Stimulated activated CD8-positive, alpha-beta memory T cell treated with anti-CD3 and anti-CD28 coated beads, Interleukin-15, amount 100 ng/mL, for 4 hours (primary cell): Measurements from ENCODE around the gene KIAA1671.

ENCODE experiments used
- DNase-seq, 2 donors: peaks; one replicate each; pipeline ENCODE4 v3.0.0-alpha.2; 2020; ENCODE audit warnings: low read depth in 2 of 2

The KIAA1671 gene

DNA sequence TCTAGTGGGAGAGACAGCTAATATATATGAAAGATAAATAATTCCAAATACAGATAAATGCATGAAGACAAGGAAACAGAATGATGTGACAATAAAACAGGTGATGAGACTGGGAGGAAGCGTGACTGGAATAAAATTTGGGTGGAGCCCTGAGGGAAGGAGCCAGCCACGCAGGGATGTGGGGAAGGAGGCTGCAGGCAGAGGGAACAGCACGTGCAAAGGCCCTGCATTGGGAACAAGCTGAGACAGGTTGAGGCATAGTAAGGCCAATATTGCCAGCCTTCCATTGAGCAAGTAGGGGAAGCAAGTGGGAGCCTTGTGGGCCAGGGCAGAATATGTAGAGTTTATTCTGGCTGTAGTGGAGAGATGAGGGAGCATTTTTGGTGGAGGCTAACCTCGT lies 139.6 kb downstream of the KIAA1671 start:
- no peak for DNase-seq

DNA sequence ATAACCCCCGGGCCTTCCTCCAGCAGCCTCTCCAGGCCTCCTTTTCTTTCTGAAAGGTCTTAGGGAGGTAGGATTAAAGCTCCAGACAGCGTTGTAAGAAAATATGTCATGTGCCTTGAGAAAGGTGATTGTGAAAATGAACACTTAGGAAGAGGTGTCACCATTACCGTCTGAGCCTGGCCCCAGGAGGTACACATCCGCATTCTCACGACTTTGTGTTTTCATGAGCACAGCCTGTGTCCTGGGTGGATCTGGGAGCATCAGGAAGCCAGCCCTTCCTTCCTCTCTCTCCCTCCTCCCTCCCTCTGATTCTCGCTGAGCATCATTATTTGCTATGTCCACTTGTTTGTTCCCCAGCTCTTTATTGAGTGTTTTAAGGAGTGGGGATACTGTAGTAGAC lies 142.1 kb downstream of the KIAA1671 start:
- DNase-seq, result no peak

DNA sequence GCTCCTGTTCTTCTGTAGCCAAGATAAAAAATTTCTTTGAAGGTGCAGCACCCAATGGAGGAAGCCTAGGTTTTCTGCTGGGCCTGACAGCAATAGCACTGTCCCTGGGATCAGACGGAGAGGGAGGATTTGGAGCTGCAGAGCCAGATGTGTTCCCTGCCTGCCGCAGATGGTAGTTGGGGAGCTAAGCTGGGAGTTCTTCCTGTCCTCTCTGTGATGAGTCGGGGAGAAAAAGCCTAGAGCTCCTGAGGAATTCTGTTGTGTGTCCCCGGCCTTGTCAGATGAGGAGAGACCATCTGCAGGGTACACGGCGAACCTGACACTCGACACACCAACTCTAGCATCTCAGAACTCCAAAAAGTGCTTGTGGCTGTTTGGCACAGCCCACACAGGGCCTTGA lies 143.4 kb downstream of the KIAA1671 start:
- no peak for DNase-seq

DNA sequence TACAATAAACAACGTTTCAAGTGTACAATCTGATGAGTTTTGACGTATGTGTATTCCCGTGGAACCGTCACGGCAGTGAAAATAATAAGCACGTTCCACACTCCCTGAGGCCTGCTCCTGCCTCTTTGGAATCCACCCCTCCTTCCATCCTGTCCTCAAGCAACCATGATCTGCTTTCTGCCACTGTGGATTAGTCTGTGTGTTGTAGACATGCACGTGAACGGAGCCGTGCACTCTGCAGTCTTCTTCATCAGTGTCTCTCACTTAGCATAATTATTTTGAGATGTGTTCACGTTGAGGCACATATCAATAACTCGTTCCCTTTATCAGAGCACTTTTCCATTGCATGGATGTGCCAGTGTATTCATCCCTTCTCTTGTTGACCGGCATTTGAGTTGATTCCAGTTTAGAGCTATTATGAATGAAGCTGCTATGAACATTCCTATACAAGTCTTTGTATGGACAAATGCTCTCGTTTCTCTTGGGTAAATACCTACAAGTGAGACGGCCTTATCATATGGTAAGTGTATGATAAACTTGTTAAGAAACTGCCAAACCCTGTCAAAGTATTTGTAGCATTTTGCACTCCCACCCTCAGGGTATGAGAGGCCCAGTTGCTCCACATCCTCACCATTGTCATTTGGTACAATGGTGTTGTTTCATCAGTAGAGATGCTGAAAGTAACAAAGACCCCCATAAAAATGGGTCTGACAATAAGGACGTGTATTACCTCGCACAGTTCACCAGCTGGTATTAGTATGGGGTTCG lies 144.3 kb downstream of the KIAA1671 start:
- no peak for DNase-seq

DNA sequence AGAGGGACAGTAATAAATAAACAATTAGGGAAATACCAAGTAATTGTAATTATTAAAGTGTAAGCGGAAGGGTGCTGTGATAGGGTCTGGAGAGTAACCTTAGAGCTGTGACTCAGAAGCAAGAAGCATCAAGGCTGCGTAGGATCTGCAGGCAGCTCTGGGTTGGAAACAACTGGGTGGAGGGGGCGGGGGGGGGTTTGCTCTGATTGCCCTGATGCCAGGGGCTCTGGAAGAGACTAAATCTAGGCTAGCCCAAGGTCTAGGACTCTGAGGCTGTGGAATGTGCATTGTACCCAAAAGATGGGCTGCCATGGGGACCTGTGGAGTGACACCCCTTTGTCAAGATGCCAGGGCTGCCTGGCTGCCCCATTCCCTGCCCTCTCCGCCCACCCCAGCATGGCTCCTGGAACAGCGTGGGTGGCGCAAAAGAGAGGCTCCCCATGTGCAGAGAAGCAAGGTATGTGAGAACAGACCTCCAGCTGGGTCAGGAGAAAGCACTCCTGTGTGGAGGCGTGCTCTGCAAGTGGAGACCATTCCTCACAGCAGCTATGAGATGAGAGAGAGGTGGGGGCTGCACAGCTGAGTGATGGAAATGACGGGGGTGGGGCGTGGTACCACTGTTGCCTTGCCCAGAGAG lies 146.0 kb downstream of the KIAA1671 start:
- no peak for DNase-seq

DNA sequence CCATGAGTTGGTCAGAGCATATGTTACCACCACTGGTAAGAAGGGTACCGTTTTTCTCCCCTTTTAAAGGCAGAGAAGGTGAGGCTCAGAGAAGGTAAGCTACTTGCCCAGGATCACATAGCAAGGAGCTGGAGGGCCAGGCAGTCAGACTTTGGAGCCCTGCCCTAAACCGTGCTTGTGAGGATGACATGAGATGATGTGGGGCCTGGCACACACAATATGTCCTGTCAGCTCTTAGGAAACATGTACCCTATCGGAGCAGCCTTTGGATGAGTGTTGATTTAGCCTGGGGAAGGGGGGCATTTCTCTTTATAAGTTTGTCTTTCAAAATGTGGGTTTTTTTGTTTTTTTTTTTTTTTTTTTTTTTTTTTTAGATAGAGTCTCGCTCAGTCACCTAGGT lies 146.7 kb downstream of the KIAA1671 start:
- no peak for DNase-seq

DNA sequence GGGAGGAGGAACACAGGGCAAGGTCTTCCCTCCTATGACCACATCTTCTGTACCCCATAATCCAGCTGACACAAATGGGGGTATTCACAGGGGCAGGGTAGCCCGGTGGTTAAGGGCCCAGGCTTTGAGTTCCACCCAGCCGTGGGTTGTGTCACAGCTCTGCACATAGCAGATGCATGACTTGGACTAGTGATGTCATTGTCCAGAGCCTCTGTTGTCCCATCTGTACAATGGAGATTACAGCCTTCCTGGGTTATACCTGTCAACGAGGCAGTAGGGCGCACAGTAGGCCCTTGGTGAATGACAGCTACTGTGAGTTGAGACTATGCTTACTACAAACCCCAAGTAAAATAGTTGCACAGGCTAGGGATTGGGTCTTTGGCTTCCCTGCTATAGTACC lies 147.9 kb downstream of the KIAA1671 start:
- no peak for DNase-seq

DNA sequence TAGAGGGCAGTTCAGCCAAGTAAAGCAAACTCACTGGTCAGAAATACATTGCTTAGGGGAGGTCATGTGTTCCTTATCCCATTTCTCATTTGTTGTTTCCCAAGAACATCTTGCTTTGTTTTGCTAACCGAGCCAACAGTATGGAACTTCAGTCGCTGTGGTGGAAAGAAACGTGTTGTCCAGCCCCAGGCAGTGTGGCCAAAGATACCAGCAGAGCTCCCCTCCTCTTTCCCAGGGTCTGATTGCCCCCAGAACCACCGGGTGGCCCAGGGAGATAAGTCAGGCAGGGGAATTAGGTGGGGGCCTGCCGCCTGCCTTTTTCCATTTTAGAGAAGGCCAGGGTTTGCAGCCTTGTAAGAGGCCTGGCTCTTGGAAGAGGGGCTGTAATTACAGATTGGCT lies 148.4 kb downstream of the KIAA1671 start:
- no peak for DNase-seq

DNA sequence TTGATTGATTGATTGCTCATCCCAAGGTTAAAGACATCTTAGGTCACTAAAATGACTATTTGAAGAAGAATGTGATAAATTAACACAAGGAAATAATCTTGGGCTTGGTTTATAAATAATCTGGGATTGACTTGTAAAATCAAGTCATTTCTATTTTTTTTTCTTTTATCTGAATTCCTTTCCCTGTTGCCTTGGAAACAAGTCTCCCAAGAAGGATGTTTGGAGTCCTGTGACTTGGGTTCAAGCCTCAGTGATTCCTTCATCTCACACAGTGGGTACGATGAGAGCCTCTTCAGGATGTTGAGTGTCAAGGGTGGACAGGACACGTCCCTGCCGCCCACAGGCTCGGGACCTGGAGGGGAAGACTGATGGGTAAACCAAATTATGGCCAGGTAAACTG lies 149.0 kb downstream of the KIAA1671 start:
- no peak for DNase-seq

DNA sequence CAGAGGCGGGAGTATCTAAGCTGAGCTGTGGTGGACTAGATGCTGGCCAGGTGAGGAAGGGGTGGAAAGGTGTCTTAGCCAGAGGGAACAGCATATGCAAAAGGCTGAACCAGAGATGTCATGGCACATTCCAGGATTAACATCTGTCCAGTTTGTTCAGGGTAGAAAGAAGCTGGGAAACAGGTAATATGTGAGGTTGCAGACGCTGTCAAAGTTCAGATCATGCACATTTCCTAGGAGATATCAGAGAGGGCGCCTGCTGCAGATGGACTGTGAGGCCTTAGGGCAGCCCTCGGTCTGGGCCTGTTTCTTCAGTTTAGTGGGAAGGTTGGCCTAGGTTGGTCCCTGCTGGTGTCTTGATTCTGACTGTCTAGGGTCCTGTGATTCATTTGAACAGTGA lies 149.5 kb downstream of the KIAA1671 start:
- DNase-seq, result no peak

DNA sequence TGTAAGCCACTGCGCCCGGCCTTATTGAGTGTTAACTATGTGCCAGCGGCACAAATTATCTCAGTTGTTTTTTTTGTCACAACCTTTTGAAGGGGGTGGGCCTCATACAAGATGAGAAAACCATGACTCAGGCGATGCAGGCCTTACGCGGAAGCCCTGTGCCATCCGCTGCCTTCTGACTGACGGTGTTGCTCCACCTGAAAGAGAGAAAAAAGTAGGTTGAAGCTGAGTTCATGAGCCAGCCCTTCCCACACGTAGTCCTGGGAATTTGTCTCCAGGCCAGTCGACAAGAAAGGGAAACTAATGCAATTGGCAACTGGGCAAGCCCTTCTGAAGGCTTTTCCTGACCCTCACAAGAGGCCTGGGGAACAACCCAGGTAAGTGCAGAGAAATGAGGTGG lies 150.2 kb downstream of the KIAA1671 start:
- DNase-seq, result no peak

DNA sequence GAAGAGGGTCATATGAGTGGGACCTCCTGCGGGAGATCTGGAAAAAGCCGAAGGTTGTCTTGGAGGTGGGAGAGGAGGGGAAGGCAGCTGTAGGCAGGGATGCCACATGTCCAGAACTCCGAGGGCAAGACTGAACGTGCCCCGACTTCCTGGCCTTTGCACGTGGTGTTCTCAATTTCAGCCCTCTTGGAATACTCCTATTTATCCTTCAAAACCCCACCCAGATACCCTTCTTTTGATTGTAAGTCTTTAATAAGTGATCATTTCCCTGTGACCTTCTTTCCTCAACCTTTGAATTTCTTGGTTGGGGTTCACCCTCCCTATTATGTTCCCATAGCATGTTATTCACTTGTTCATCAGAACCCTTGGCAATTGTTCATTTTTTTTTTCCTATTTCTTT lies 151.9 kb downstream of the KIAA1671 start:
- no peak for DNase-seq

DNA sequence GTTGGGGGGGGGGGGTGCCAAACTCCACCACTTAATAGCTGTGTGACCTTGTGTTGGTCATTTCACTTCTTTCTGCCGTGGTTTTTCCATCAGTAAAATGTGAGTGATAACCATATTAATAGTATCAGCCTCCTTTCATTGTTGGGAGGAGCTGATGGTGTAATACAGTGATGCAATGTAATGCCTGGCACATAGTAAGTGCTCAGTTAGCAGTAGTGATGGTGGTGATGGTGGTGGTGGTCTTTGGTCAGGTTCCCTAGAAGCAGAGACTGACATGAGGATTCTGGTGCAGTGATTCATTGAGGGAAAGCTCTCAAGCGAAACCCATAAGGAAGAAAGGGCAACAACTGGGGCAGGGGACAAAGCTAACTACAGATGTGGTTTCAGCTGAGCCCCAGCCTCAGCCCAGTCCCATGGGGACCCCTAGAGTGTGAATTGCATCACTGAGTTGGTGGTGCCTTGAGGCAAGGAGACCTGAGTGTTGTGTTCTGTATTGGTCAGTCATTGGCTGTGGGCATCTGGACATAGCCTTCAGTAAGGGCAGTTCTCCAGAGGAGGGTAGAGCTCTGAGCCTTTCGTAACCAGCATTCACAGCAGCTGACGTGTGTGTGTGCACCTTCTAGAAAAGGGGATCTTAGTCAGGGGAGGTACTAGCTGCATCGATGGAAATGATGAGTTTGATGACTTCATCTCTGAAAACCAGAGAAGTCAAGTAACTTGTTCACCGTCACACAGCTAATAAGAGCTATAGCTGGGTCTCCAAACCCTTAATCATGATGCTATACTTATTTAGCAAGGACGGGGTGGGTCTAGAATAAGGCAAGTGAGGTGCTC lies 153.5 kb downstream of the KIAA1671 start:
- no peak for DNase-seq

DNA sequence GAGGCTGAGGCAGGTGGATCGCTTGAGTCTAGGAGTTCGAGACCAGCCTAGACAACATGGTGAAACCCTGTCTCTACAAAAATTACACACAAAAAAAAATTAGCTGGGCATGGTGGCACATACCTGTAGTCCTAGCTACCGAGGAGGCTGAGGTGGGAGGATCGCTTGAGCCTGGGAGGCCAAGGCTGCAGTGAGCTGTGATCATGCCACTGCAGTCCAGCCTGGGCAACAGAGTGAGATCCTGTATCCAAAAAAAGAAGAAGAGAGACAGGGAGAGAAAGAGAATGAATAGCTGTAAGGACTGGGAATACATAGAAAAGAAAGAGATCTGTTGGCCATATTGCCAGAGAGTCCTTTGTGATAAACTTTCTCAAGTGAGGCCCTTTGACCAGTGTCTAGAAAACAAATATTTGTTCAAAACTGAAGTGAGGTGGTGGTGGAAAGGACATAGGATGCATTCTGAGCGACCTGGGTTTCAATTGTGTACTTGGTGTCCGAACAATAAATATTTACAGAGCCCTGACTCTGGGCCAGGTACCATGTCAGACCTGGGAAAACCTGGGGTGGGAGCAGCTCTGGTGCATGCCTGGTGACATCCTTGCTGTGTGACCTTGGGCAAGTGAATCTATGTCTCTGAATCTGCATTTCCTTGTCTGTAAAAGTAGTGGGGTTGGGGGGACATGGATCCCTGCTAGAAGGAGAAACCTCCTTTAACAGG lies 157.5 kb downstream of the KIAA1671 start:
- DNase-seq, result no peak

DNA sequence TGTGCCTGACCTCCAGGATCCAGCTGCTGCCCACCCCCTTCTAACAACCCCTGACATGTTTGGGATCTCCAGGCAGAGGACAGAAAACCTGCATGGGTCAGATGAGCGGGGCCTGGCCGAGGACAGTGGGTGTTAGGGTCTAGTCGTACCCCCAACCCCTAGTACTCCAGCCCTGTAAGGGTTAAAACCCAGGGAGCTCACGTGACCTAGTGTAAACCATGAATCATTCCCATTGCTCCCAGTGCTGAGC lies 158.0 kb downstream of the KIAA1671 start:
- no peak for DNase-seq

DNA sequence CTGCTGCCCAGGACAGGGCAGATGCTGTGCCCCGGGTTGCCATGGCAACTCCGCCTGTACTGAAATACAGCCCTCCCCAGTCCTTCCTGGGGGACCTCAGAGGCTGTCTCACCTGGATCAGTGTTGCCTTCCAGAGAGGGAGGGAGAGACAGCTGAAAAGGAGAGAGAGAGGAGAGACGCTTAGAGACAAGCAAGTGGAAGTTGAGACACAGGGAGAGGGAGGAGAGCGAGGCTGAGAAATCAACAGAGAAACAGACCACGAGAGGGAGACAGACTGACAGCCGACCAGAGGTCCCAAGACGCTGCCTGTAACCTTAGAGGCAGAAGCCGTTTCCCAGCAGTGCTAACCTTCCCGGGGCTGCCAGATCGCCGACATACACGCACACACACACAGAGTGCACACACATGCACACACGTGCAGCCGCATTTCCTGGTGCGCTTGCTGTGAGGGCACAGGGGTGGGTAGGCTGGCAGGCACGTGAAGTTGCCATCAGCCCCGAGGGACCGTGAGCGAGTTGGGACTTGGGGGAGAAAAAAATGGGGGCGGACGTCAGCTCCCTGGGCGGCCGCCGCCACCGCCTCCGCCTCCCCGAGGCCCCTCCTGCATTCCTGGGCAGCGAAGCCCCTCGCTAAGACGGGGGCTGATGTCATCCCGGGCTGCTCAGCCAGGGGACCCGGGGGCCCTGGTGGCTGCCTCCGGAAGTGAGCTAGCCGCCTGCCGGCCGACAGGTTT lies 158.5 kb downstream of the KIAA1671 start:
- peak; percentile 8 to 14 for DNase-seq

DNA sequence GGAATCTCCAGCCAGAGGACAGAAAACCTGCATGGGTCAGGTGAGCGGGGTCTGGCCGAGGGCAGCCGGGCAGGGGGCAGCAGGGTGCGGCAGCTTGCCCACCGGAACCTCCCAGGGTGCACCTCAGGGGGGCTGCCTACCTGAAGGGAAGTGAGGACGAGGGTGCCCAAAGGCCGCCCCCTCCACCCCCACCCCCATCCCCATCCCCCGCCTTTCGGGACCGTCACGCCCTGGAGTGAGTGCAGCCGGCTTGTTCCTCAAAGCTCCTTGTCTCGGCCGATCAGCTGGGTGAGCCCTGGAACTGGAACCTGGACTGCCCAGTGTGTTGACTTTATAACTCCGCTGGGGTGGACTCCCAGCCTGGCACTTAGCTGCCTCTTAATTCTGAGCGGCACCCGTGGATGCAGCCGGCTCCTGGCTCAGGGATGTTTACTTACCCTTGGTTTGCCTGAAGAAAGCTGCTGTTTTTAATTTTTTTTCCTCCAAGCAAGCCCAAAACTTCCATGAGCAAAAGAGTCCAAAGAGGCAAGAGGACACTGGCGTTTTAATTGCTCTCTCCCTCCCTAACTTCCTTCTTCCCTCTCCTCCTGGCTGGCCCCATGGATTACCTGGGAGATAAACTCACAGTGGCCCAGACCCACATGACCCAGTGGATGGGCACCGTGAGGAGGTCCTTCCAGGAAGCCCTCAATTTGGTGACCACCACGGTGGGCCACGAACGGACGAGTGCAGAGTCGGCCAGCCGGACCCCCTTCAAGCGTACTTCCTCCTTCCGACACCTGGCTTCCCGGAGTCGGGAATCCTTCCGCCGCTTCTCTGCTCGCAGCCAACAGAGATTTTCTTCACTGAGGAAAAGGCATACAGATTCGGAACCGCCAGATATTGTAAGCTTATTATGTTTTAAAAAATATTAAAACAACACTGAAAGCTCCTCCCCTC lies 159.3 kb downstream of the KIAA1671 start:
- no peak for DNase-seq

DNA sequence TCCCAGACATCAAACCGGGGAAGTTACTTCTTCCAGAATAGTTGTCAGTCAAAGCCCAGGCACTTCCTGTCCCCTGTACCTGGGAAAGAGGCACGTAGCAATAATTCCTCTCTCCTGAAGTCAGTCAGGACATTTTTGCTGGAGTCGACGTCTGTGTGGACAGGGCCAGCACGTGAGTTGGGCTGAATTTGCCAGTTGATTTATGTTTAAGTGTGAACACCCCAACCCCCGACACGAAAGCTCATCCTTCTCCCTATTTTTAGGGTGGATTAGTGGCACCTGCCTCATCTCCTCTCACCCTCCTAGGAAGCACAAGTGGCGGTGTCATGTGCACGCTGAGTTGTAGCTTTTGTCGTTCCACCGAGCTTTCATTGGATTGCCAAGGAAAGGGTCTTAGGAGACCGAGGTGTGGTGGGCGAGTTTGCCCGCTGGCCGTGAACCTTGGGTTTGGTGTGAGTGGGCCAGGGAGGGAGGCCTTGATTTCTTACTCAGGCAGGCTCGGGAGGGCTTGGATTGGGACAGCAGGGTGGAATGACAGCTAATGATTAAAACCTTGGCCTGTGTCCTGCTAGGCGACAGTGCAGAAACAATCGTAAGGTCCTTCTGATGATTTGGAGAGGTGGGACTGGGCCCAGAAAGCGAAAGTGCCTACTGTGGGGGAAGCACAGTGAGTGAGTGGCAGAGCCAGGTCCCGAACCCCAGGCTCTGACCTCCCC lies 160.2 kb downstream of the KIAA1671 start:
- DNase-seq, result no peak

DNA sequence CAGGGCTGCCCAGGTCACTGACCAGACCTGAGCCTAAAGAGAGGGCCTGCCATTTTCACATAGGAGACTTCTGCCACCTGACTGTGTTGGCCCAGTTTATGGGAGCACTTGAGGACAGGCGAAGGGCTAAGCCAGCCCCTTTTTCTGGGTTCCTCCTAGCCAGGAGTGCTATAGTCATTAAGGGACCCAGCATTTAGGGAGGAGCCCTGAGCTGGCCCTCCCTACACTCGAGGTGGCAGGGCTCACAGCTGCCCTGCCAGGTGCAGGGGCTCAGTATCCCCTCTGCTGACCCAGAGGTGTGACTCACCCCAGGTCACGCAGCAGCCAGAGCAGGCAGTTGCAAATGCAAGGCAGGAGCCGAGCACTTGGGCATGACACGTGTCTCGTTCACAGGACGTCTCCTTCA lies 160.8 kb downstream of the KIAA1671 start:
- DNase-seq, result no peak
